MM.1S (cell line): Measurements from ENCODE around the gene PLXDC2.

Experiments used
- DNase-seq: peaks from one replicate; pipeline ENCODE4 v3.0.0-alpha.2; 2015
- H2AFZ ChIP-seq: fragments of 300-600 bp; sonication (generic); 2 replicates; pipeline ENCODE4 v1.6.0; 2016; ENCODE audit warnings: antibody characterized with exemption, low read length
- H3F3A ChIP-seq: fragments of 300-600 bp; sonication (generic); 2 replicates; pipeline ENCODE4 v1.6.1; 2016; ENCODE audit warnings: mild to moderate bottlenecking, antibody characterized with exemption, low read length, moderate library complexity, mixed read lengths; ENCODE audit not compliant: insufficient read depth
- H3K27ac ChIP-seq: fragments of 300-600 bp; sonication (generic); 2 replicates; pipeline ENCODE4 v1.5.1; 2016; ENCODE audit warnings: mild to moderate bottlenecking, low read length
- H3K27me3 ChIP-seq: fragments of 300-600 bp; sonication (generic); replicated peaks from 2 replicates; pipeline ENCODE4 v1.6.0; 2016; ENCODE audit warnings: low read length; ENCODE audit not compliant: insufficient read depth
- H3K36me3 ChIP-seq: fragments of 300-600 bp; sonication (generic); replicated peaks from 2 replicates; pipeline ENCODE4 v1.6.1; 2016; ENCODE audit warnings: mild to moderate bottlenecking, low read length, mixed read lengths; ENCODE audit not compliant: insufficient read depth
- H3K4me1 ChIP-seq: fragments of 300-600 bp; sonication (generic); 2 replicates; pipeline ENCODE4 v1.6.1; 2016; ENCODE audit warnings: low read length, mixed read lengths
- H3K4me2 ChIP-seq: fragments of 300-600 bp; sonication (generic); 2 replicates; pipeline ENCODE4 v1.6.0; 2016; ENCODE audit warnings: low read depth, low read length
- H3K4me3 ChIP-seq: fragments of 300-600 bp; sonication (generic); 2 replicates; pipeline ENCODE4 v1.5.1; 2016; ENCODE audit warnings: low read length, mixed read lengths
- H3K79me2 ChIP-seq: fragments of 300-600 bp; sonication (generic); 2 replicates; pipeline ENCODE4 v1.6.1; 2016; ENCODE audit warnings: mixed run types, low read length, mixed read lengths
- H3K9ac ChIP-seq: fragments of 300-600 bp; sonication (generic); 2 replicates; pipeline ENCODE4 v1.6.1; 2016; ENCODE audit warnings: low read length, mixed read lengths
- H3K9me2 ChIP-seq: fragments of 300-600 bp; sonication (generic); replicated peaks from 2 replicates; pipeline ENCODE4 v1.6.1; 2016; ENCODE audit warnings: mild to moderate bottlenecking, low read length, mixed read lengths; ENCODE audit not compliant: insufficient read depth
- H3K9me3 ChIP-seq: fragments of 300-600 bp; sonication (generic); replicated peaks from 2 replicates; pipeline ENCODE4 v1.6.1; 2016; ENCODE audit warnings: mild to moderate bottlenecking, low read length, mixed read lengths; ENCODE audit not compliant: insufficient read depth
- H4K20me1 ChIP-seq: fragments of 300-600 bp; sonication (generic); 2 replicates; pipeline ENCODE4 v1.6.1; 2016; ENCODE audit warnings: mild to moderate bottlenecking, low read length, moderate library complexity, mixed read lengths; ENCODE audit not compliant: insufficient read depth
- EZH2 ChIP-seq: fragments of 300-600 bp; sonication (generic); optimal IDR thresholded peaks from 2 replicates; pipeline ENCODE3; 2017; ENCODE audit warnings: low read depth, mild to moderate bottlenecking, antibody characterized with exemption, low read length, mixed read lengths
- EZH2phosphoT487 ChIP-seq: fragments of 300-600 bp; sonication (generic); IDR thresholded peaks from 2 replicates; pipeline ENCODE4 v1.6.1; 2018; ENCODE audit warnings: antibody characterized with exemption, low read length
- TF ChIP-seq, protein P1 (sequence below): fragments of 300-600 bp; sonication (generic); IDR thresholded peaks from 2 replicates; pipeline ENCODE4 v1.5.1; 2016; ENCODE audit warnings: antibody characterized with exemption, low read length, mixed read lengths

Gene PLXDC2

DNA sequence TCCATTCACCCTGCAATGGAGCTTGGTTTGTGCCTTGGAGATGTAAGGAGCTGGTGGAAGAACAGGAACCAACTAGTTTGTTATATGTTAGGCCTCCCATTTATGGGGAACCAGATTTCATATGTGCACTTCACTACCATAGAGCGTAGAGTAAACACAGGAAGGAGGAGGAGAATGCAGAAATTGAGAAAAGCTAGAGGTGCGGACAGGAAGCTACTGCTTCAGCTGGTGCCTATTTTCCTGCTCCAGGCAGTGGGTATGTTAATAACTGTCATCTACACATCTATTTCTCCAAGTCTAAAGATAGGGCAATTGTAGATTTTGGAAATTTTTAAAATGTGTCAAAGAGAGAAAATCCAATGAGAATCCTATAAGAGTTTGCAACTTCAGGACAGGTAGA lies 482.2 kb downstream of the PLXDC2 start:
- H3K9me2 ChIP-seq = no peaks in the 10 kb centered on the region
- DNase-seq = no peak
- TF ChIP-seq, protein P1, sequence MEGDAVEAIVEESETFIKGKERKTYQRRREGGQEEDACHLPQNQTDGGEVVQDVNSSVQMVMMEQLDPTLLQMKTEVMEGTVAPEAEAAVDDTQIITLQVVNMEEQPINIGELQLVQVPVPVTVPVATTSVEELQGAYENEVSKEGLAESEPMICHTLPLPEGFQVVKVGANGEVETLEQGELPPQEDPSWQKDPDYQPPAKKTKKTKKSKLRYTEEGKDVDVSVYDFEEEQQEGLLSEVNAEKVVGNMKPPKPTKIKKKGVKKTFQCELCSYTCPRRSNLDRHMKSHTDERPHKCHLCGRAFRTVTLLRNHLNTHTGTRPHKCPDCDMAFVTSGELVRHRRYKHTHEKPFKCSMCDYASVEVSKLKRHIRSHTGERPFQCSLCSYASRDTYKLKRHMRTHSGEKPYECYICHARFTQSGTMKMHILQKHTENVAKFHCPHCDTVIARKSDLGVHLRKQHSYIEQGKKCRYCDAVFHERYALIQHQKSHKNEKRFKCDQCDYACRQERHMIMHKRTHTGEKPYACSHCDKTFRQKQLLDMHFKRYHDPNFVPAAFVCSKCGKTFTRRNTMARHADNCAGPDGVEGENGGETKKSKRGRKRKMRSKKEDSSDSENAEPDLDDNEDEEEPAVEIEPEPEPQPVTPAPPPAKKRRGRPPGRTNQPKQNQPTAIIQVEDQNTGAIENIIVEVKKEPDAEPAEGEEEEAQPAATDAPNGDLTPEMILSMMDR = no peak
- H3K4me3 ChIP-seq = no peak overlapping the region
- no peaks in the 10 kb centered on the region for H3K27me3 ChIP-seq
- no peaks in the 10 kb centered on the region for H3F3A ChIP-seq
- no peaks in the 10 kb centered on the region for H3K79me2 ChIP-seq
- no peak overlapping the region for H2AFZ ChIP-seq
- no peak overlapping the region for H3K9ac ChIP-seq
- H3K4me2 ChIP-seq = no peak overlapping the region
- no peaks in the 10 kb centered on the region for H3K36me3 ChIP-seq
- H3K27ac ChIP-seq = no peak overlapping the region
- no peaks in the 10 kb centered on the region for H3K4me1 ChIP-seq
- H3K9me3 ChIP-seq = no peaks in the 10 kb centered on the region
- no peaks in the 10 kb centered on the region for H4K20me1 ChIP-seq

GRCh38 chr10:20299034-20299736 lies 483.0 kb downstream of the PLXDC2 start:
- Histone ChIP-seq H3K9me3 (no peaks in the 10 kb centered on the region), H3K36me3 (no peaks in the 10 kb centered on the region), H3K79me2 (no peaks in the 10 kb centered on the region), H3K9me2 (no peaks in the 10 kb centered on the region), H3K9ac (no peak overlapping the region), H3K27ac (no peak overlapping the region), H4K20me1 (no peaks in the 10 kb centered on the region), H3K27me3 (no peaks in the 10 kb centered on the region), H3K4me2 (no peak overlapping the region), H3F3A (no peaks in the 10 kb centered on the region), H2AFZ (no peak overlapping the region), H3K4me1 (no peaks in the 10 kb centered on the region), H3K4me3 (no peak overlapping the region)
- no peak for DNase-seq
- no peak for TF ChIP-seq EZH2
- TF ChIP-seq EZH2phosphoT487 = no peak
- TF ChIP-seq, protein P1 = no peak

DNA sequence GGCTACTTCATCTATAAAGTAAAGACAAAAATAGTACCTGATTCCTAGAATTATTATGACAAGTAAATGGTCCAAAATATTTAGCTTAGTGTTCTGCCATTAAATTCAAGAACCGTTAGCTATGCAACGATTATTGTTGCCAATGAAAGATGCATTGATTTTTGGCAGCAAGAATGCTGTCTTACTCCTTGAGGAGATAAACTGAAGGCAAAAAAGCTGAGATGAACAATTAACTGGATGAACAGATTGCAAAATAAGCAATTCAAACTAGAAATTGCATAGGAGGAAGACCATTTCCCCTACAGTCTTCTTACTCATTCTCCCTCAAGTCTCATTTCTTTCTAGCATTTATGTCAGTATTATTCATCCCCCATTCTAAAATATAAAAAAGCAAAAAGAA lies 484.5 kb downstream of the PLXDC2 start:
- Histone ChIP-seq H3K27me3 (no peaks in the 10 kb centered on the region), H3K79me2 (no peaks in the 10 kb centered on the region), H3K4me2 (no peak overlapping the region), H3K36me3 (no peaks in the 10 kb centered on the region), H3K9me2 (no peaks in the 10 kb centered on the region), H3K4me3 (no peak overlapping the region), H3K4me1 (no peaks in the 10 kb centered on the region), H2AFZ (no peak overlapping the region), H4K20me1 (no peaks in the 10 kb centered on the region), H3F3A (no peaks in the 10 kb centered on the region), H3K9ac (no peak overlapping the region), H3K27ac (no peak overlapping the region), H3K9me3 (no peaks in the 10 kb centered on the region)
- TF ChIP-seq, protein P1 = no peak
- TF ChIP-seq EZH2 (no peak), EZH2phosphoT487 (no peak)
- no peak for DNase-seq
